ENCODE results near the gene ERCC6L2. TPM values are rescaled to one million over a fixed set of nuclear protein-coding genes. Genes with fewer than 3 reads are reported as not detected.

Gene ERCC6L2
- total and polyA plus RNA-seq, 2 of the 4 experiments (the other 2 are of a cell fraction), result 13.0 to 67.6 TPM

DNA sequence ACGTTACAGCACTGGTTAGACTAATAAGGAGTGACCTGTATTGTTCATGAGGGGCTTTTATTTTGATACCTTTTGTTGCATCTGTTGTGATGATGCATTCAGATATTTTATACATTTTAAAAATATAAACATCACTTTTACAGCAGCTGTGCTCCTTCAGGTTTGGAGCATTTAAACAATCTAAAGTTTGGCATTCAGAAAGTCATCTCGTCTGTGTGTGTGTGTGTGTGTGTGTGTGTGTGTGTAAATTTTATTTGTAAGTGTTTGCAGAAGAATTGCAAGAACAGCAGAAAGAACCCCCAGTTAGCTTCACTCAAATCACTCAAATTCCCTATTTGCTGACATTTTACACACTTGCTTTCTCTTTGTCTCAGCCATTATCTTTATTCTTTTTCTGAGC lies 87.4 kb downstream of the ERCC6L2 start:
- in situ Hi-C loops (cut with MboI; ENCODE audit: low sequenced_read_pairs), result no loop called here

More for the DNA sequence above, 87.4 kb downstream of the ERCC6L2 start:
- intact Hi-C loops (cut with micrococcal nuclease), result no loop called here
- Histone ChIP-seq H3K4me2 (ENCODE audit: low read depth, low read length) (no peak overlapping the region), H3K27ac (ENCODE audit: insufficient read depth, low read length) (no peak overlapping the region), H4K5ac (ENCODE audit: low read depth, low read length) (no peak overlapping the region), H4K20me1 (ENCODE audit: insufficient read depth, low read length) (no peaks in the 10 kb centered on the region), H3K23ac (ENCODE audit: low read depth, low read length) (no peak overlapping the region), H3K4me3 (ENCODE audit: insufficient read depth, low read depth, low read length) (no peak overlapping the region), H3K4ac (ENCODE audit: low read depth, low read length) (no peak overlapping the region), H2AK5ac (ENCODE audit: low read depth, low read length) (no peak overlapping the region), H3K56ac (ENCODE audit: extremely low read depth, insufficient read depth, low read length) (no peak overlapping the region), H2BK20ac (ENCODE audit: low read depth, low read length) (no peak overlapping the region), H3K27me3 (ENCODE audit: control insufficient read depth, insufficient read depth, low read length) (no peaks in the 10 kb centered on the region), H3K9ac (ENCODE audit: low read depth, low read length) (no peak overlapping the region), H3K9me3 (ENCODE audit: control insufficient read depth, insufficient read depth, low read length) (no peaks in the 10 kb centered on the region), H4K91ac (ENCODE audit: insufficient read depth, low read depth, low read length) (no peak overlapping the region), H3K18ac (ENCODE audit: low read depth, low read length) (no peak overlapping the region), H2BK120ac (ENCODE audit: low read depth, low read length) (no peak overlapping the region), H3K4me1 (ENCODE audit: control insufficient read depth, insufficient read depth, low read length) (no peaks in the 10 kb centered on the region), H3K79me1 (ENCODE audit: low read depth in 1 of 2, low read length in 2 of 2) (no peaks in the 10 kb centered on the region), H2AFZ (replicated peaks; ENCODE audit: low read length, poor library complexity) (no peak overlapping the region), H3K9me1 (ENCODE audit: insufficient read depth, low read length) (no peaks in the 10 kb centered on the region), H2AK9ac (replicated peaks; ENCODE audit: low read depth, low read length, poor library complexity) (no peak overlapping the region), H2BK5ac (ENCODE audit: low read depth, low read length, poor library complexity, severe bottlenecking) (no peak overlapping the region), H3K36me3 (ENCODE audit: control insufficient read depth, insufficient read depth, low read length) (no peaks in the 10 kb centered on the region), H4K8ac (ENCODE audit: low read depth in 2 of 2, low read length in 2 of 2) (no peak overlapping the region), H2BK15ac (ENCODE audit: low read depth, low read length) (no peak overlapping the region), H3K14ac (replicated peaks; ENCODE audit: low read depth, low read length) (no peak overlapping the region)
- DNase-seq, result peak; percentile 16
- BruUV-seq (replicated peaks), result no TSS peak
- no peak for TF ChIP-seq NFE2L2 (IDR thresholded peaks at IDR 0.05; ENCODE audit: low read depth, low read length)
- TF ChIP-seq CEBPB (IDR thresholded peaks at IDR 0.05; ENCODE audit: low read depth, low read length), result no peak
- TF ChIP-seq BHLHE40 (IDR thresholded peaks at IDR 0.05; ENCODE audit: low read depth, low read length), result no peak
- TF ChIP-seq RFX5 (IDR thresholded peaks at IDR 0.05; ENCODE audit: low read depth, low read length), result no peak
- TF ChIP-seq RCOR1 (IDR thresholded peaks at IDR 0.05; ENCODE audit: insufficient replicate concordance, low read length), result no peak
- TF ChIP-seq CHD1 (IDR thresholded peaks at IDR 0.05; ENCODE audit: low read depth, low read length), result no peak
- TF ChIP-seq, protein P1, sequence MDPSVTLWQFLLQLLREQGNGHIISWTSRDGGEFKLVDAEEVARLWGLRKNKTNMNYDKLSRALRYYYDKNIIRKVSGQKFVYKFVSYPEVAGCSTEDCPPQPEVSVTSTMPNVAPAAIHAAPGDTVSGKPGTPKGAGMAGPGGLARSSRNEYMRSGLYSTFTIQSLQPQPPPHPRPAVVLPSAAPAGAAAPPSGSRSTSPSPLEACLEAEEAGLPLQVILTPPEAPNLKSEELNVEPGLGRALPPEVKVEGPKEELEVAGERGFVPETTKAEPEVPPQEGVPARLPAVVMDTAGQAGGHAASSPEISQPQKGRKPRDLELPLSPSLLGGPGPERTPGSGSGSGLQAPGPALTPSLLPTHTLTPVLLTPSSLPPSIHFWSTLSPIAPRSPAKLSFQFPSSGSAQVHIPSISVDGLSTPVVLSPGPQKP (IDR thresholded peaks at IDR 0.05; ENCODE audit: borderline replicate concordance, low read depth, low read length), result no peak
- ChIA-PET CTCF (interaction anchor here (0.8 to 1.0 kb wide), 2 partner anchors 46 to 105 kb away, joined by 3 read pairs; no protein-coding TSS in a partner anchor), POLR2A (ENCODE audit: unreplicated experiment) (no interaction called here)
- no CpG with 5 or more reads among the region's 2 CpGs for WGBS, 2 experiments (ENCODE audit: extremely low coverage in 2 of 2, insufficient read length in 1 of 2)
- peak; percentile 17; the same call in 1 of the 2 replicates for ATAC-seq (ENCODE audit: low read depth)
- dilution Hi-C loops (cut with HindIII; ENCODE audit: low sequenced_read_pairs, unreplicated experiment), result no loop called here
